ENCODE measurements around the gene DAPK1. TPM values are rescaled to one million over a fixed set of nuclear protein-coding genes. Genes with fewer than 3 reads are reported as not detected.
A peak's percentile ranks its signal among the peaks of the same experiment; 100 is the strongest.

The DAPK1 gene
- total and polyA plus RNA-seq, 8 donors: 29.1 to 98.7 (median 45.4) TPM

GRCh38 chr9:87573841-87574342 is 76.2 kb downstream of the DAPK1 start:
- H3K4me1 ChIP-seq: peaks cover 28 to 46% (median 36%) of the 10 kb centered on the region in 3 donors
- WGBS, 2 donors: 91% methylated on average over 1 of the region's 1 CpG
- no peak overlapping the region for H3K27ac ChIP-seq
- intact Hi-C loops (cut with DNase I): no loop called here
- DNase-seq (no peak), ATAC-seq (no peak), FAIRE-seq (no peak)
- no peaks in the 10 kb centered on the region for H3K9me3 ChIP-seq
- no peaks in the 10 kb centered on the region for H3K36me3 ChIP-seq
- no peaks in the 10 kb centered on the region for H3K27me3 ChIP-seq
- TF ChIP-seq, protein P1, sequence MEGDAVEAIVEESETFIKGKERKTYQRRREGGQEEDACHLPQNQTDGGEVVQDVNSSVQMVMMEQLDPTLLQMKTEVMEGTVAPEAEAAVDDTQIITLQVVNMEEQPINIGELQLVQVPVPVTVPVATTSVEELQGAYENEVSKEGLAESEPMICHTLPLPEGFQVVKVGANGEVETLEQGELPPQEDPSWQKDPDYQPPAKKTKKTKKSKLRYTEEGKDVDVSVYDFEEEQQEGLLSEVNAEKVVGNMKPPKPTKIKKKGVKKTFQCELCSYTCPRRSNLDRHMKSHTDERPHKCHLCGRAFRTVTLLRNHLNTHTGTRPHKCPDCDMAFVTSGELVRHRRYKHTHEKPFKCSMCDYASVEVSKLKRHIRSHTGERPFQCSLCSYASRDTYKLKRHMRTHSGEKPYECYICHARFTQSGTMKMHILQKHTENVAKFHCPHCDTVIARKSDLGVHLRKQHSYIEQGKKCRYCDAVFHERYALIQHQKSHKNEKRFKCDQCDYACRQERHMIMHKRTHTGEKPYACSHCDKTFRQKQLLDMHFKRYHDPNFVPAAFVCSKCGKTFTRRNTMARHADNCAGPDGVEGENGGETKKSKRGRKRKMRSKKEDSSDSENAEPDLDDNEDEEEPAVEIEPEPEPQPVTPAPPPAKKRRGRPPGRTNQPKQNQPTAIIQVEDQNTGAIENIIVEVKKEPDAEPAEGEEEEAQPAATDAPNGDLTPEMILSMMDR (IDR thresholded peaks at IDR 0.05): no peak
- no peak overlapping the region for H3K4me3 ChIP-seq

DNA sequence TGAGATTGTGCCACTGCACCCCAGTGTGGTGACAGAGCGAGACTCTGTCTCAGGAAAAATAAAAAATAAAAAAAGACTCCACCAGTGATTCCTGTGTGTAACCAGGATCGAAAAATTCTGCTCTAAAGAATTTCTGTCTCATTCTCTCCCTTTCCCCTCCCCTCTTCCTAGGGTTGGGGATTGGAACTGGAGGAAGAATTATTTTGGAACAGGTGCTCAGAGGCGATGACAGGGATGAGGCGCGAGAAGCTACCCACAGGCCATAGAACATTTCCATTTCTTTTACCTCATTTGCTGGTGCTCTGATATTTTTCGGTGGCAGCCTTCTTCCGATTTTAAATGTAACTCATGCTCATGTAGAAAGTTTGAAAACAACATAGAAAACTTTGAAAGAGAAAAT is 80.1 kb downstream of the DAPK1 start:
- H3K36me3 ChIP-seq: no peaks in the 10 kb centered on the region
- no peaks in the 10 kb centered on the region for H3K27me3 ChIP-seq
- no peak for ATAC-seq
- peaks cover 21 to 36% (median 33%) of the 10 kb centered on the region in 3 donors for H3K4me1 ChIP-seq
- no peak for FAIRE-seq
- WGBS, 2 donors: 96% methylated on average over 7 of the region's 7 CpGs
- no peak for DNase-seq
- TF ChIP-seq, protein P1 (IDR thresholded peaks at IDR 0.05): no peak
- H3K4me3 ChIP-seq: no peak overlapping the region
- no peak overlapping the region for H3K27ac ChIP-seq
- no peaks in the 10 kb centered on the region for H3K9me3 ChIP-seq
- intact Hi-C loops (cut with DNase I): no loop called here

GRCh38 chr9:87578625-87579024 is 81.0 kb downstream of the DAPK1 start:
- FAIRE-seq (no peak), ATAC-seq (no peak), DNase-seq (no peak)
- intact Hi-C loops (cut with DNase I): no loop called here
- Histone ChIP-seq H3K36me3 (no peaks in the 10 kb centered on the region), H3K4me3 (no peak overlapping the region), H3K27me3 (no peaks in the 10 kb centered on the region), H3K9me3 (no peaks in the 10 kb centered on the region), H3K4me1 (peaks cover 22 to 36% (median 24%) of the 10 kb centered on the region in 3 donors), H3K27ac (no peak overlapping the region)
- WGBS, 2 donors: 78 to 85% methylated on average over 2 of the region's 2 CpGs
- TF ChIP-seq, protein P1 (IDR thresholded peaks at IDR 0.05): no peak

DNA sequence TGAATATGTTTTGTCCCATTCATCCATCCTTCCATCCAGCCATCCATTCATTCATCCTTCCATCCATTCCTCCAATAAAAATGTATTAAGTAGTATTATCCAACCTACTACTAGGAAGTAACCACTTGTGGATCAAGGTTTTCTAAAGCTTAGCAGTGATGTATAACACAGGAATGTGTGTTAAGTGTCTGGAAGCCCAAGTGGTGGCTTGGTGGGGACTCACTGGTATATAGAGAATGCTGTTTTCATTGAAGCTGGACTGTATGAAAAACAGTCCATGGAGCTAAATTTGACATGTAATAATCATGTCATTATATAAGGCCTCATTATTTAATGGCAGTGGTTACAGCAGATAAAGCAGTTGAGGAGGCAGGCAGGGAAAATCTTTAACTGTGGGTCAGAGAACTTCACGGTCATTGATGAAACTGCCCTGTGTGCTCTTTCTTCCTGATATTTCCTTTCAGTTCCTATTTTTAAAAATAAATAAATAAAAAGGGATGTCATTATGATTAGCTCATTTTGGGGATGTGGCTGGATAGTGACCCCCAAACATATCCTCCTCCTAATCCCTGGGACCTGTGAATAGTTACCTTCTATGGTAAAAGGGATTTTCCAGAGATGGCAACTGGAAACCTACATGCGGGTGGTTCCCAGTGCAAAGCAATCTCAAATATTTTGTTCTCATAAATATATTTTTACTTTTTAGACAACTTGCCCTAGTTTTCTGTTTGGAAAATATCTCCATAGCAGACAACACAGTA is 82.3 kb downstream of the DAPK1 start:
- Histone ChIP-seq H3K9me3 (no peaks in the 10 kb centered on the region), H3K36me3 (no peaks in the 10 kb centered on the region), H3K4me1 (peaks cover 19 to 37% (median 22%) of the 10 kb centered on the region in 3 donors), H3K4me3 (no peak overlapping the region), H3K27me3 (no peaks in the 10 kb centered on the region), H3K27ac (peak overlapping the region in 2 of 4 donors; percentile 56 to 68)
- DNase-seq: no peak
- ATAC-seq: peak in 1 of 4 donors; percentile 4
- TF ChIP-seq, protein P1 (IDR thresholded peaks at IDR 0.05): no peak
- WGBS, 2 donors: 88 to 91% methylated on average over 2 of the region's 2 CpGs
- FAIRE-seq: no peak
- intact Hi-C loops (cut with DNase I): no loop called here

DNA sequence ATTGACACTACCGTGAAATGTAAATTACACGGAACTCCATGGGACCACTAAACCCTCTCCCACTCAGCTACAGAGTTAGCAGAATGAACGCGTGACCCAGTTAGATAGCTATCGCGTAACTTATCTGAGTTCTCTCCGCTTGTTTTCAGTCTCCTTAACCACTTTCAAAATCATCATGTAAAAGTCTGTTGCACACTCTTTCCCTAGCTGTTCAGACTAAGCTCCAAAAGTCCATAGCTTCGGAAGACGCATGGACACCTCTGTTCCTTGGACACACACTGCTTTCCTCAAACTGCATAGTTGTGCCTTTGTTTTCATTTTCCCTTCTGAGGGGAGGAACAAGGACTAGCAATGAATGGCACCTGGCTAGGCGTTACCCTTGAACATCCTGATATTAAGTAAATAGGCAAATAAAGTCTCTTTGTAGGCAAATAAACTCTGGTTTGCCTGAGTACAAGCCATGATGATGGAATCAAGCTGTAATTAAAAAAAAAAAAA is 83.3 kb downstream of the DAPK1 start:
- Histone ChIP-seq H3K4me3 (no peak overlapping the region), H3K27ac (peak overlapping the region in 3 of 4 donors; percentile 2 to 68 (median 56)), H3K36me3 (no peaks in the 10 kb centered on the region), H3K4me1 (peaks cover 29 to 40% (median 29%) of the 10 kb centered on the region in 3 donors), H3K9me3 (no peaks in the 10 kb centered on the region), H3K27me3 (no peaks in the 10 kb centered on the region)
- DNase-seq: no peak
- TF ChIP-seq, protein P1 (IDR thresholded peaks at IDR 0.05): no peak
- ATAC-seq: peak; percentile 48 to 67 (median 63)
- intact Hi-C loops (cut with DNase I): no loop called here
- FAIRE-seq: no peak
- WGBS, 2 donors: 41 to 42% methylated on average over 10 of the region's 10 CpGs
